Neutrophil (primary cell): ENCODE results near the gene WDR90.

Experiments
- H3K27ac ChIP-seq: fragments of 200-600 bp; sonication (generic); 2 replicates; pipeline ENCODE4 v1.5.1; 2016; ENCODE audit warnings: mild to moderate bottlenecking, moderate library complexity
- H3K27me3 ChIP-seq: fragments of 200-600 bp; sonication (generic); 2 replicates; pipeline ENCODE4 v1.6.0; 2016; ENCODE audit warnings: mild to moderate bottlenecking
- H3K36me3 ChIP-seq: fragments of 200-600 bp; sonication (generic); 2 replicates; pipeline ENCODE4 v1.5.1; 2017
- H3K4me1 ChIP-seq, 2 experiments: fragments of 200-600 bp in 1 of 2; sonication (generic) in 1 of 2; 1 replicate in 1 of 2; 2 replicates in 1 of 2; pipeline versions ENCODE4 v1.5.1 to v1.6.1; 2013 to 2016; ENCODE audit warnings: low read depth in 1 of 2, low read length in 1 of 2, mild to moderate bottlenecking in 1 of 2, moderate library complexity in 1 of 2; ENCODE audit not compliant: control insufficient read depth in 1 of 2, insufficient read depth in 1 of 2
- H3K4me3 ChIP-seq, 2 experiments: fragments of 200-600 bp in 1 of 2; sonication (generic) in 1 of 2; 1 replicate in 1 of 2; 2 replicates in 1 of 2; pipeline ENCODE4 v1.5.1; 2013 to 2016; ENCODE audit warnings: low read depth in 1 of 2, low read length in 1 of 2, mild to moderate bottlenecking in 1 of 2, moderate library complexity in 1 of 2
- H3K9me3 ChIP-seq: fragments of 200-600 bp; sonication (generic); 2 replicates; pipeline ENCODE4 v1.5.1; 2016
- CTCF ChIP-seq: fragments of 200-600 bp; sonication (generic); IDR thresholded peaks from 2 replicates; pipeline ENCODE4 v1.5.1; 2016; ENCODE audit warnings: antibody characterized with exemption

The WDR90 gene

DNA sequence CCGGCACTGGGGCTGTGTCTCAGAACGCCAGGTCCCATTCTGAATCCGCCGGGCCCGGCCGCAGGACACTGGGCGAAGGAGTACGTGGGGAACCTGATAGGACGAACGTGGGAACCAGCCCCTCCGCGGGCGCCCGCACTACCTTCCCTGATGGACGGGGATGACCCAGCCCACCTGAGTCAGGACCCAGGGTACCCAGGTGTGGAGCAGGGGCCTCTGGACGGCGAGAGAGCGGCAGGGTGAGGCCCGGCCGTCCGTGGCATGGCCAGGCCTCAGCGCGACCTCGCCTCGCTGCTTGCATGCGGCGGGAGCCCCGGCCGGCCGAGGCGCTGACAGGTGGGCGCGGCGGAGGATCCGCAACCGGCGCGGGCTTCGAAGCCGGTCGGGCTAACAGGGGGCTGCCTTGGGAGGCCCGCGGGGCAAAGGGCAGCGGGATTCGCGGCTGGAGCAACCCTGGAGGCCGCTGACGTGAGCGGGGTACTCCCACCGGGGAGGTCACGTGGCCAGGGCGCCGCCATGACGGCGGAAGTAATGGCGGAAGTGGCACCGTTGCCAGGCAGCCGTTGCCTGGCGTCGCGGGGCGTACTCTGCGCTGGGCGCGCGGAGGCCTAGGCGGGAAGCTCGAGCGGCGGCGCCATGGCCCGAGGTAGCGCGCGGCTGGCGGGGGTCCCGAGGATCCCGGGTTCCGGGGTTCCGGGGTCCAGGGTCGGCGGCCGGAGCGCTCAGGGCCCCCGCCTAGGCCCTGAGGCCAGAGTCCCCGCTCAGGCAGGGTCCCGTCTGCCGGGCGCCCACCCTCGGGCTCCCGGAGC lies at the start of gene WDR90:
Gene WDR90 (plus strand): TSS at position 585 of the 809 bp plus-strand sequence. CDS start 52 bp downstream, at position 637.
- Histone ChIP-seq H3K27ac (peak within 1 kb of the TSS; percentile 78), H3K27me3 (no peaks in the 10 kb centered on the region), H3K9me3 (no peaks in the 10 kb centered on the region), H3K36me3 (no peaks in the 10 kb centered on the region), H3K4me1 (peaks cover 21 to 31% of the 10 kb centered on the region in 2 experiments), H3K4me3 (peak within 1 kb of the TSS; percentile 80 to 84)
- TF ChIP-seq CTCF = no peak

DNA sequence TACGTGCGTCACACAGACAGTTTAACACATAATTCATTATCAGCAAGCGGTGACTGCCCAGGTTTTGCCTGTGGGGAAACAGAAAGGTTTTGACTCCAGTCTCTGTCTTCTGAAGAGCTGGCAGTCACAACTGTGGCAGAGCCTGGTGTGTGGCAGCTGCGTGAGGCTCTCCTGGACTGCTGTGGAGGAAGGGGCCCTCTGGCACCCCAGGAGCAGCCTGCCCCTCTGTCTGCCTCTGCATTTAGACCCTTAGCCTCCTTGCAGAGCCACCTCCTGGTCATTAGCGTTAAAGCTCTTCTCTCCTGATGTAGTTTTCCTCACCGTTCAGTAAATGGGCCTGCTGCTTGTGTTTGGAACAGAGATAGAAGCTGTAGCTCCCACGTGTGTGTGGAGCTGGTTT lies 48.4 kb upstream of the WDR90 start:
- Histone ChIP-seq H3K4me1 (peaks cover 14 to 15% of the 10 kb centered on the region in 2 experiments), H3K4me3 (no peak overlapping the region), H3K27ac (peak overlapping the region; percentile 1), H3K27me3 (no peaks in the 10 kb centered on the region), H3K36me3 (peaks cover 17% of the 10 kb centered on the region), H3K9me3 (no peaks in the 10 kb centered on the region)
- no peak for TF ChIP-seq CTCF

GRCh38 chr16:603933-604332 lies 45.2 kb upstream of the WDR90 start:
- no peak for TF ChIP-seq CTCF
- H3K27me3 ChIP-seq = no peaks in the 10 kb centered on the region
- peaks cover 14% of the 10 kb centered on the region for H3K36me3 ChIP-seq
- no peaks in the 10 kb centered on the region for H3K9me3 ChIP-seq
- H3K27ac ChIP-seq = no peak overlapping the region
- H3K4me3 ChIP-seq = no peak overlapping the region
- H3K4me1 ChIP-seq = no peaks in the 10 kb centered on the region

DNA sequence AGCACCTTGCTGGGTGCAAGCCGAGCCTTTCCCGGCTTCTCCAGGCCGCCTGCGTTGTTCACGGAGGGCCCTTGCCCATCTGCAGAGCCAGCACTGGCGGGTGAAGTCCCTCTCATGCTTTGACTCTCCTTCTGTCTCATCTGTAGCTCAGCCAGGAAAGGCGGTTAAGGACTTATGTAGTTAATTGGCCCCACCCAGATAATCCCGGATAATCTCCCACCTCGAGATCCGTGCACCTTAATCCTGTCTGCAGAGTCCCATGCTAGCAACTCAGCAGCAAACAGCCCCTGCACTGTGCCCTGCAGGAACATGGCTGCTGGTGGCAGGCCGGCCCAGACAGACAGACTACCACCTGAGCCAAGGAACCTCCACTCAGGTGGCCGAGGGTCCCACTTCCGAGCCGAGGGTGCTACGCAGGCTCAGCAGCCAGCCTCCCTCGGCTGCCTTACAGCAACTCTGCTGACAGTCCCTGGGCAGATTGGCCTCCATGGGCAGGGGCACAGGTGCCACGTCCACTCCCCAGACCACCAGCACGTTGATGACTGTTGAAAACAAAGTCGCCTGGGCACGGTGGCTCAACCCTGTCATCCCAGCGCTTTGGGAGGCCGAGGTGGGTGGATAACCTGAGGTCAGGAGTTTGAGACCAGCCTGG lies 42.4 kb upstream of the WDR90 start:
- H3K27me3 ChIP-seq = no peaks in the 10 kb centered on the region
- no peaks in the 10 kb centered on the region for H3K36me3 ChIP-seq
- TF ChIP-seq CTCF = no peak
- no peak overlapping the region for H3K27ac ChIP-seq
- no peaks in the 10 kb centered on the region for H3K9me3 ChIP-seq
- H3K4me3 ChIP-seq = no peak overlapping the region
- no peaks in the 10 kb centered on the region for H3K4me1 ChIP-seq

GRCh38 chr16:608019-608418 lies 41.1 kb upstream of the WDR90 start:
- TF ChIP-seq CTCF = no peak
- Histone ChIP-seq H3K4me1 (no peaks in the 10 kb centered on the region), H3K4me3 (no peak overlapping the region), H3K27me3 (no peaks in the 10 kb centered on the region), H3K36me3 (no peaks in the 10 kb centered on the region), H3K27ac (no peak overlapping the region), H3K9me3 (no peaks in the 10 kb centered on the region)
